A549 (cell line): ENCODE data around the gene MTFP1. TPM values are rescaled to one million over a fixed set of nuclear protein-coding genes. Genes with fewer than 3 reads are reported as not detected.

Experiments
- ATAC-seq, 2 experiments: fragments of 200-7000 bp in 1 of 2; fragments of >200 bp in 1 of 2; cut with Nextera tagmentation in 1 of 2; cut with Tn5 transposase in 1 of 2; 3 replicates each; pipeline versions ENCODE4 v1.8.0 to v1.9.1; 2018 to 2020; ENCODE audit warnings: mild to moderate bottlenecking in 1 of 2, moderate library complexity in 1 of 2
- CTCF ChIA-PET: fragments of 300-600 bp; sonication (Branson Sonifier 250); formaldehyde crosslinking; extraction: SDS; loops from one replicate; lab custom pipeline; 2021; ENCODE audit warnings: antibody characterized with exemption, inconsistent platforms; lab: Yijun Ruan, JAX
- POLR2A ChIA-PET: fragments of 350-600 bp; formaldehyde crosslinking; extraction: SDS; loops from one replicate; lab custom pipeline; 2021; ENCODE audit warnings: antibody characterized with exemption, inconsistent platforms; lab: Yijun Ruan, JAX
- DNase-seq, 2 experiments: peaks; one replicate each; pipeline versions ENCODE4 v3.0.0 to v3.0.0-alpha.2; 2011 to 2016; ENCODE audit warnings: low read depth in 1 of 2, low spot score in 1 of 2
- FAIRE-seq: peaks from 2 replicates; lab custom pipeline; 2011; peaks lifted over from hg19 to GRCh38; lab: Jason Lieb, UNC
- H3K27ac ChIP-seq, 2 experiments: fragments of >200 bp; sonication (Bioruptor Twin); formaldehyde crosslinking; 3 replicates each; pipeline ENCODE4 v1.5.1; 2016 to 2017
- H3K4me1 ChIP-seq: fragments of >200 bp; sonication (Bioruptor Twin); formaldehyde crosslinking; 3 replicates; pipeline ENCODE4 v1.6.1; 2016
- H3K4me2 ChIP-seq: fragments of >200 bp; sonication (Bioruptor Twin); formaldehyde crosslinking; 3 replicates; pipeline ENCODE4 v1.6.1; 2016
- H3K4me3 ChIP-seq: fragments of >200 bp; sonication (Bioruptor Twin); formaldehyde crosslinking; 3 replicates; pipeline ENCODE4 v1.5.1; 2016
- H3K9me3 ChIP-seq: fragments of >200 bp; sonication (Bioruptor Twin); formaldehyde crosslinking; 3 replicates; pipeline ENCODE4 v1.6.1; 2016
- CBX2 ChIP-seq: fragments of 200-600 bp; sonication (generic); IDR thresholded peaks from 2 replicates; pipeline ENCODE4 v1.6.1; 2016; ENCODE audit warnings: low read depth, mild to moderate bottlenecking, borderline replicate concordance
- CHD2 ChIP-seq: fragments of 150-350 bp; IDR thresholded peaks from 2 replicates; pipeline ENCODE4 v1.6.1; 2014; ENCODE audit warnings: low read length; ENCODE audit not compliant: partially characterized antibody
- FOSB ChIP-seq: fragments of 250-450 bp; sonication (Bioruptor Pico); IDR thresholded peaks from 2 replicates; pipeline ENCODE4 v1.5.0; 2020; ENCODE audit warnings: mild to moderate bottlenecking, moderate library complexity
- HOXB13 ChIP-seq: fragments of 250-450 bp; sonication (Bioruptor Pico); IDR thresholded peaks from 2 replicates; pipeline ENCODE4 v1.5.0; 2020; ENCODE audit warnings: low read depth, mild to moderate bottlenecking, moderate library complexity
- JUN ChIP-seq, 2 experiments: fragments of >200 bp; sonication (Bioruptor Twin); formaldehyde crosslinking; IDR thresholded peaks; 2 replicates in 1 of 2; 3 replicates in 1 of 2; pipeline ENCODE4 v1.6.1; 2016 to 2017
- POLR2A ChIP-seq: IDR thresholded peaks from 2 replicates; pipeline ENCODE4 v1.6.1; 2012; ENCODE audit warnings: mild to moderate bottlenecking, low read length
- SREBF2 ChIP-seq: fragments of 450-650 bp; IDR thresholded peaks from 2 replicates; pipeline ENCODE4 v1.6.1; 2014; ENCODE audit warnings: mild to moderate bottlenecking, moderate library complexity
- WGBS: methylation state at CpG from one replicate; pipeline ENCODE4 v1.1.6; 2017; ENCODE audit errors: missing lambda C conversion rate; 5-methylcytosine and 5-hydroxymethylcytosine counted together
- polyA plus RNA-seq, 4 experiments: library from polyadenylated mRNA; depleted of rRNA in 3 of 4; stranded (reverse); fragments of >200 nt; fragmentation: RNase III in 1 of 4; extraction: RNeasy Plus Mini Kit Qiagen cat#74134 plus additional on column Dnase treatment in 1 of 4; gene quantifications; 2 replicates in 3 of 4; 3 replicates in 1 of 4; pipeline ENCODE4 v1.2.3, GENCODE V29; 2011 to 2017
- TF ChIP-seq, protein P1 (sequence below): fragments of 250-450 bp; sonication (Bioruptor Pico); IDR thresholded peaks from 2 replicates; pipeline ENCODE4 v1.5.0; 2020; ENCODE audit warnings: low read depth, mild to moderate bottlenecking, moderate library complexity
- TF ChIP-seq, protein P2 (sequence below): IDR thresholded peaks from 2 replicates; pipeline ENCODE4 v1.6.1; 2012
- TF ChIP-seq, protein P3 (sequence below): fragments of >200 bp; sonication (Bioruptor Twin); formaldehyde crosslinking; IDR thresholded peaks from 3 replicates; pipeline ENCODE4 v1.6.1; 2016
- TF ChIP-seq, protein P4 (sequence below): fragments of 250-450 bp; sonication (Bioruptor Pico); IDR thresholded peaks from 2 replicates; pipeline ENCODE4 v1.5.0; 2021; ENCODE audit warnings: mild to moderate bottlenecking, moderate library complexity, borderline replicate concordance
- TF ChIP-seq, protein P5 (sequence below): fragments of 200-600 bp; sonication (generic); IDR thresholded peaks from 2 replicates; pipeline ENCODE4 v1.6.1; 2016; ENCODE audit warnings: antibody characterized with exemption, mild to moderate bottlenecking, moderate library complexity

The MTFP1 gene
- polyA plus RNA-seq, 2 of the 4 experiments (the other 2 are of a cell fraction) = 23.8 to 52.0 TPM

DNA sequence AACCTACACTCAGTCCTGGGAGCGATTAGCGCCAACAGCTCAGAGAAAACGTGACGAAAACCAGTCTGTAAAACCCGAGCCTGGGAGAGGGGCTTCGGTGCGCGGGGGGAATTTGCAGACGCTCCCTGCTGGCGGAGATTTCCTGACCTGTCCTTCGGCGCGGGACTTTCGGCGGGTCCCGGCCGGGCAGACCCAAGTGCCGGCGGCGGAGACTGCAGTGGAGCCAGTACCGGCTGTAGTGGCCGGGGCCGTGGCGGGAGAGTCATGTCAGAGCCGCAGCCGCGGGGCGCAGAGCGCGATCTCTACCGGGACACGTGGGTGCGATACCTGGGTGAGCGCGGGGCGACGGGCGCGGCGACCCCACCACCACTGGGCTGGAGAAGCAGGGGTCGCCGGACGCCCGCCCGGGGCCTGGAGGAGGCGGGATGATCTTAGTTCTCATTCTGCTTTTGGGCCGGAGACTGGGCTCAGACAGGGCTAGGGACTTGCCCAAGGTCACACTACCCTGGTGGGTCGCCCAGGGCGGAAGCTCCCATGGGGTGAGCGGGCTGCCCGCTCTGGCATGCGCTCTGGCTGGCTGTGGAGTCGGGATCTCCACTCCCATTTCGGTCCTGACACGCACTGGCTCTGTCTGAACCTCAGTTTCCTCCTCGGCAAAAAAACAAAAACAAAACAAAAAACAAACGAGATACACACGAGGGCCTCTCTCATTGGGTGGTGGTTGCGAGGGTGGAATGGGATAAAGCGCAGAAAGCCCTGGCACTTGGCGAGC is at the start of gene MTFP1 (continued):
- TF ChIP-seq, protein P1, sequence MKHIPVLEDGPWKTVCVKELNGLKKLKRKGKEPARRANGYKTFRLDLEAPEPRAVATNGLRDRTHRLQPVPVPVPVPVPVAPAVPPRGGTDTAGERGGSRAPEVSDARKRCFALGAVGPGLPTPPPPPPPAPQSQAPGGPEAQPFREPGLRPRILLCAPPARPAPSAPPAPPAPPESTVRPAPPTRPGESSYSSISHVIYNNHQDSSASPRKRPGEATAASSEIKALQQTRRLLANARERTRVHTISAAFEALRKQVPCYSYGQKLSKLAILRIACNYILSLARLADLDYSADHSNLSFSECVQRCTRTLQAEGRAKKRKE (CRISPR knock-in tag) = no peak
- TF ChIP-seq, protein P2, sequence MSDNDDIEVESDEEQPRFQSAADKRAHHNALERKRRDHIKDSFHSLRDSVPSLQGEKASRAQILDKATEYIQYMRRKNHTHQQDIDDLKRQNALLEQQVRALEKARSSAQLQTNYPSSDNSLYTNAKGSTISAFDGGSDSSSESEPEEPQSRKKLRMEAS = peak; percentile 69
- TF ChIP-seq FOSB (CRISPR knock-in tag) (no peak), POLR2A (peak; percentile 26), CBX2 (no peak)
- TF ChIP-seq, protein P3, sequence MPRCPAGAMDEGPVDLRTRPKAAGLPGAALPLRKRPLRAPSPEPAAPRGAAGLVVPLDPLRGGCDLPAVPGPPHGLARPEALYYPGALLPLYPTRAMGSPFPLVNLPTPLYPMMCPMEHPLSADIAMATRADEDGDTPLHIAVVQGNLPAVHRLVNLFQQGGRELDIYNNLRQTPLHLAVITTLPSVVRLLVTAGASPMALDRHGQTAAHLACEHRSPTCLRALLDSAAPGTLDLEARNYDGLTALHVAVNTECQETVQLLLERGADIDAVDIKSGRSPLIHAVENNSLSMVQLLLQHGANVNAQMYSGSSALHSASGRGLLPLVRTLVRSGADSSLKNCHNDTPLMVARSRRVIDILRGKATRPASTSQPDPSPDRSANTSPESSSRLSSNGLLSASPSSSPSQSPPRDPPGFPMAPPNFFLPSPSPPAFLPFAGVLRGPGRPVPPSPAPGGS = 0 out of 3 replicates have a peak, but pooled peaks have one; percentile 37
- TF ChIP-seq, protein P4, sequence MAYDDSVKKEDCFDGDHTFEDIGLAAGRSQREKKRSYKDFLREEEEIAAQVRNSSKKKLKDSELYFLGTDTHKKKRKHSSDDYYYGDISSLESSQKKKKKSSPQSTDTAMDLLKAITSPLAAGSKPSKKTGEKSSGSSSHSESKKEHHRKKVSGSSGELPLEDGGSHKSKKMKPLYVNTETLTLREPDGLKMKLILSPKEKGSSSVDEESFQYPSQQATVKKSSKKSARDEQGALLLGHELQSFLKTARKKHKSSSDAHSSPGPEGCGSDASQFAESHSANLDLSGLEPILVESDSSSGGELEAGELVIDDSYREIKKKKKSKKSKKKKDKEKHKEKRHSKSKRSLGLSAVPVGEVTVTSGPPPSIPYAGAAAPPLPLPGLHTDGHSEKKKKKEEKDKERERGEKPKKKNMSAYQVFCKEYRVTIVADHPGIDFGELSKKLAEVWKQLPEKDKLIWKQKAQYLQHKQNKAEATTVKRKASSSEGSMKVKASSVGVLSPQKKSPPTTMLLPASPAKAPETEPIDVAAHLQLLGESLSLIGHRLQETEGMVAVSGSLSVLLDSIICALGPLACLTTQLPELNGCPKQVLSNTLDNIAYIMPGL (CRISPR knock-in tag) = 0 out of 2 replicates have a peak, but pooled peaks have one; percentile 28

DNA sequence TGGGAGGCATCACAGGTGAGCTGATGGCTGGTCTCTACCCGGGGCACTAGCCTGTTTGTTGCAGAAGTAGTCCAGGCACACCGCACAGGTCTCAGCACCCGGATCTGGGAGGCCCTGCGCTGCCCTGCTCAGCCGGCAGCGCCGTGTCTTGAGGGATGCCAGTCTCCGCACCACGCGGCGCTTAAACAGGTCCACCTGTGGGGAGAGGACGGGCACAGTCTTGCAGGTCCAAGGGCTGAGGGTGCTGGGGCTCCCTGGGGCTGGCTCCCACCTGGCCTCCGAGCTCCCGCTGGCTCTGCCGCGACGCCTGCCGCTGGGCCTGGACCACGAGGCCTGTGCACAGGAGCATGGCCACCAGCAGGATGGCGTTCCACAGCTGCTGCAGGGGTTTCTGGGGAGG is 45.6 kb upstream of the MTFP1 start:
- ATAC-seq (no peak), FAIRE-seq (no peak), DNase-seq (no peak)
- H3K27ac ChIP-seq = no peak overlapping the region
- 93% methylated on average over 3 of the region's 20 CpGs for WGBS
- TF ChIP-seq CHD2 = no peak
- no peak for TF ChIP-seq JUN (IDR thresholded peaks at IDR 0.05)
- TF ChIP-seq, protein P5, sequence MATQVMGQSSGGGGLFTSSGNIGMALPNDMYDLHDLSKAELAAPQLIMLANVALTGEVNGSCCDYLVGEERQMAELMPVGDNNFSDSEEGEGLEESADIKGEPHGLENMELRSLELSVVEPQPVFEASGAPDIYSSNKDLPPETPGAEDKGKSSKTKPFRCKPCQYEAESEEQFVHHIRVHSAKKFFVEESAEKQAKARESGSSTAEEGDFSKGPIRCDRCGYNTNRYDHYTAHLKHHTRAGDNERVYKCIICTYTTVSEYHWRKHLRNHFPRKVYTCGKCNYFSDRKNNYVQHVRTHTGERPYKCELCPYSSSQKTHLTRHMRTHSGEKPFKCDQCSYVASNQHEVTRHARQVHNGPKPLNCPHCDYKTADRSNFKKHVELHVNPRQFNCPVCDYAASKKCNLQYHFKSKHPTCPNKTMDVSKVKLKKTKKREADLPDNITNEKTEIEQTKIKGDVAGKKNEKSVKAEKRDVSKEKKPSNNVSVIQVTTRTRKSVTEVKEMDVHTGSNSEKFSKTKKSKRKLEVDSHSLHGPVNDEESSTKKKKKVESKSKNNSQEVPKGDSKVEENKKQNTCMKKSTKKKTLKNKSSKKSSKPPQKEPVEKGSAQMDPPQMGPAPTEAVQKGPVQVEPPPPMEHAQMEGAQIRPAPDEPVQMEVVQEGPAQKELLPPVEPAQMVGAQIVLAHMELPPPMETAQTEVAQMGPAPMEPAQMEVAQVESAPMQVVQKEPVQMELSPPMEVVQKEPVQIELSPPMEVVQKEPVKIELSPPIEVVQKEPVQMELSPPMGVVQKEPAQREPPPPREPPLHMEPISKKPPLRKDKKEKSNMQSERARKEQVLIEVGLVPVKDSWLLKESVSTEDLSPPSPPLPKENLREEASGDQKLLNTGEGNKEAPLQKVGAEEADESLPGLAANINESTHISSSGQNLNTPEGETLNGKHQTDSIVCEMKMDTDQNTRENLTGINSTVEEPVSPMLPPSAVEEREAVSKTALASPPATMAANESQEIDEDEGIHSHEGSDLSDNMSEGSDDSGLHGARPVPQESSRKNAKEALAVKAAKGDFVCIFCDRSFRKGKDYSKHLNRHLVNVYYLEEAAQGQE = no peak
- TF ChIP-seq HOXB13 (CRISPR knock-in tag) = no peak
- H3K4me2 ChIP-seq = no peak overlapping the region
- no peak overlapping the region for H3K4me3 ChIP-seq
- H3K9me3 ChIP-seq = no peaks in the 10 kb centered on the region
- CTCF ChIA-PET = interaction anchor here (2.0 kb wide), 1 partner anchor 92 kb away, joined by 9 read pairs; the partner anchor contains the start of gene CASTOR1
- POLR2A ChIA-PET = no interaction called here
- no peaks in the 10 kb centered on the region for H3K4me1 ChIP-seq

DNA sequence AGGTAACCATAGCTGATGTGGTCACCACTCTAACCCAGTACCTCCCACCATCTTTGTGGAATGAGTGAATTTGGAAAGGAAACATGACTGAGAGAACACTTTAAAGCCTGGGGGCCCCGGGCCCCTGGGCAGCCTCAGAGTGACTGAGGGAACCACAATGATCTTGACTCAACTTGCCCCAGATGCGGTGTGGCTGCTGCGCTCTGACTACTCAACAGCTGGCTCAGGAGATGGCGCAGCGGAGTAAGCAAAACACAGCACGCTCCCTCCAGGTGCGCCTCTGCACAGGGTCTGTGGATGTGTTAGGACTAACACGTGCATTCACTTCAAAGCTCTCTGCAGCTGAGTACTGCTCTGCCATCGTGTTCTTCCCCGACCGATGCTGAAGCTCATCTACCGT is 44.3 kb upstream of the MTFP1 start:
- ChIA-PET CTCF (interaction anchor here (1.1 kb wide), 1 partner anchor 126 kb away, joined by 5 read pairs; no protein-coding TSS in a partner anchor), POLR2A (no interaction called here)
- 91% methylated on average over 12 of the region's 12 CpGs for WGBS
- FAIRE-seq (no peak), DNase-seq (no peak), ATAC-seq (no peak)
- Histone ChIP-seq H3K4me1 (no peaks in the 10 kb centered on the region; the same call in 2 of the 3 replicates), H3K27ac (no peak overlapping the region), H3K4me2 (no peak overlapping the region), H3K4me3 (no peak overlapping the region), H3K9me3 (no peaks in the 10 kb centered on the region)
- no peak for TF ChIP-seq SREBF2
- no peak for TF ChIP-seq POLR2A
